IMR-90 (cell line): ENCODE results near the gene RAC2. TPM values are rescaled to one million over a fixed set of nuclear protein-coding genes. Genes with fewer than 3 reads are reported as not detected.

Source experiments
- ATAC-seq: fragments of 200-7000 bp; cut with Tn5 transposase; 2 replicates; pipeline ENCODE4 v1.9.1; 2020; ENCODE audit warnings: low read depth, mild to moderate bottlenecking, moderate library complexity
- BruUV-seq: library from RNA; stranded (reverse); fragments of 400-500 nt; replicated peaks from 2 replicates; lab custom pipeline; 2021; lab: Mats Ljungman, UMichigan
- CTCF ChIA-PET: fragments of 300-600 bp; formaldehyde crosslinking; extraction: SDS; loops from one replicate; lab custom pipeline; 2021; ENCODE audit warnings: antibody characterized with exemption; lab: Yijun Ruan, JAX
- POLR2A ChIA-PET: fragments of 300-600 bp; sonication (Branson Sonifier 250); formaldehyde crosslinking; loops from one replicate; lab custom pipeline; 2022; ENCODE audit warnings: antibody characterized with exemption; ENCODE audit not compliant: unreplicated experiment; lab: Charles Lee
- DNase-seq: peaks from one replicate; pipeline ENCODE4 v3.0.0; 2013
- H2AFZ ChIP-seq: replicated peaks from 2 replicates; pipeline ENCODE3; 2013; ENCODE audit warnings: low read length, mild to moderate bottlenecking; ENCODE audit not compliant: poor library complexity
- H2AK5ac ChIP-seq: 2 replicates; pipeline ENCODE4 v1.6.1; 2013; ENCODE audit warnings: low read depth, low read length, inconsistent platforms
- H2AK9ac ChIP-seq: replicated peaks from 2 replicates; pipeline ENCODE3; 2013; ENCODE audit warnings: mild to moderate bottlenecking, low read depth, low read length, moderate library complexity; ENCODE audit not compliant: poor library complexity
- H2BK120ac ChIP-seq: 2 replicates; pipeline ENCODE4 v1.6.1; 2013; ENCODE audit warnings: low read depth, low read length, inconsistent platforms
- H2BK15ac ChIP-seq: 3 replicates; pipeline ENCODE4 v1.6.1; 2013; ENCODE audit warnings: low read depth, low read length, inconsistent platforms
- H2BK20ac ChIP-seq: 2 replicates; pipeline ENCODE4 v1.6.1; 2013; ENCODE audit warnings: low read depth, mild to moderate bottlenecking, inconsistent platforms, low read length, moderate library complexity
- H2BK5ac ChIP-seq: 2 replicates; pipeline ENCODE4 v1.6.1; 2013; ENCODE audit warnings: mild to moderate bottlenecking, low read depth, low read length, inconsistent platforms; ENCODE audit not compliant: poor library complexity, severe bottlenecking
- H3K14ac ChIP-seq: replicated peaks from 2 replicates; pipeline ENCODE4 v1.6.1; 2013; ENCODE audit warnings: low read depth, low read length, inconsistent platforms
- H3K18ac ChIP-seq: 2 replicates; pipeline ENCODE4 v1.6.1; 2013; ENCODE audit warnings: low read depth, low read length, control low read depth
- H3K23ac ChIP-seq: 2 replicates; pipeline ENCODE4 v1.6.1; 2013; ENCODE audit warnings: low read depth, low read length, inconsistent platforms
- H3K27ac ChIP-seq: 2 replicates; pipeline ENCODE4 v1.5.1; 2013; ENCODE audit warnings: mild to moderate bottlenecking, control low read depth, low read length; ENCODE audit not compliant: insufficient read depth
- H3K27me3 ChIP-seq: 2 replicates; pipeline ENCODE4 v1.6.1; 2013; ENCODE audit warnings: low read length; ENCODE audit not compliant: control insufficient read depth, insufficient read depth
- H3K36me3 ChIP-seq: 2 replicates; pipeline ENCODE4 v1.6.1; 2013; ENCODE audit warnings: low read length, mixed read lengths; ENCODE audit not compliant: control insufficient read depth, insufficient read depth
- H3K4ac ChIP-seq: 2 replicates; pipeline ENCODE4 v1.6.1; 2013; ENCODE audit warnings: low read depth, low read length, inconsistent platforms
- H3K4me1 ChIP-seq: 2 replicates; pipeline ENCODE4 v1.6.1; 2013; ENCODE audit warnings: low read length, mixed read lengths; ENCODE audit not compliant: control insufficient read depth, insufficient read depth
- H3K4me2 ChIP-seq: 2 replicates; pipeline ENCODE4 v1.6.1; 2013; ENCODE audit warnings: low read depth, mild to moderate bottlenecking, control low read depth, low read length, moderate library complexity
- H3K4me3 ChIP-seq: 2 replicates; pipeline ENCODE4 v1.5.1; 2013; ENCODE audit warnings: low read depth, mild to moderate bottlenecking, control low read depth, low read length, moderate library complexity; ENCODE audit not compliant: insufficient read depth
- H3K56ac ChIP-seq: 2 replicates; pipeline ENCODE4 v1.6.1; 2013; ENCODE audit warnings: low read length, inconsistent platforms; ENCODE audit not compliant: insufficient read depth; ENCODE audit errors: extremely low read depth
- H3K79me1 ChIP-seq, 2 experiments: 2 replicates each; pipeline ENCODE4 v1.6.1; 2013; ENCODE audit warnings: low read length in 2 of 2, inconsistent platforms in 1 of 2, low read depth in 1 of 2
- H3K9ac ChIP-seq: 2 replicates; pipeline ENCODE4 v1.6.1; 2013; ENCODE audit warnings: low read depth, low read length, control low read depth
- H3K9me1 ChIP-seq: 2 replicates; pipeline ENCODE4 v1.6.1; 2013; ENCODE audit warnings: low read length, inconsistent platforms; ENCODE audit not compliant: insufficient read depth
- H3K9me3 ChIP-seq: 2 replicates; pipeline ENCODE4 v1.6.1; 2013; ENCODE audit warnings: low read length; ENCODE audit not compliant: control insufficient read depth, insufficient read depth
- H4K20me1 ChIP-seq: 2 replicates; pipeline ENCODE4 v1.6.1; 2013; ENCODE audit warnings: low read length, inconsistent platforms; ENCODE audit not compliant: insufficient read depth
- H4K5ac ChIP-seq: 2 replicates; pipeline ENCODE4 v1.6.1; 2013; ENCODE audit warnings: mild to moderate bottlenecking, low read depth, low read length, control low read depth
- H4K8ac ChIP-seq, 2 experiments: 2 replicates each; pipeline ENCODE4 v1.6.1; 2013; ENCODE audit warnings: low read depth in 2 of 2, low read length in 2 of 2, control low read depth in 1 of 2, inconsistent platforms in 1 of 2
- H4K91ac ChIP-seq: 2 replicates; pipeline ENCODE4 v1.6.1; 2013; ENCODE audit warnings: low read depth, low read length, inconsistent platforms; ENCODE audit not compliant: insufficient read depth
- BHLHE40 ChIP-seq: fragments of 150-350 bp; IDR thresholded peaks from 2 replicates; pipeline ENCODE4 v1.6.1; 2016; ENCODE audit warnings: mild to moderate bottlenecking, low read depth, low read length
- CEBPB ChIP-seq: IDR thresholded peaks from 2 replicates; pipeline ENCODE4 v1.6.1; 2012; ENCODE audit warnings: low read depth, low read length, improper control_type of control experiment
- CHD1 ChIP-seq: IDR thresholded peaks from 2 replicates; pipeline ENCODE4 v1.6.1; 2012; ENCODE audit warnings: low read depth, low read length, improper control_type of control experiment
- FOS ChIP-seq: fragments of 150-350 bp; IDR thresholded peaks from 2 replicates; pipeline ENCODE4 v1.6.1; 2016; ENCODE audit warnings: low read depth, low read length
- MAFK ChIP-seq: IDR thresholded peaks from 2 replicates; pipeline ENCODE4 v1.6.1; 2012; ENCODE audit warnings: low read depth, low read length, improper control_type of control experiment
- MAZ ChIP-seq: IDR thresholded peaks from 2 replicates; pipeline ENCODE4 v1.6.1; 2012; ENCODE audit warnings: low read depth, mild to moderate bottlenecking, low read length, improper control_type of control experiment, moderate library complexity, borderline replicate concordance
- NFE2L2 ChIP-seq: fragments of 150-350 bp; IDR thresholded peaks from 2 replicates; pipeline ENCODE4 v1.6.1; 2016; ENCODE audit warnings: low read depth, mild to moderate bottlenecking, low read length
- POLR2A ChIP-seq: IDR thresholded peaks from 2 replicates; pipeline ENCODE4 v1.6.1; 2012; ENCODE audit warnings: mild to moderate bottlenecking, low read depth, low read length
- RAD21 ChIP-seq: IDR thresholded peaks from 2 replicates; pipeline ENCODE4 v1.6.1; 2012; ENCODE audit warnings: low read length, improper control_type of control experiment
- RCOR1 ChIP-seq: IDR thresholded peaks from 2 replicates; pipeline ENCODE4 v1.6.1; 2012; ENCODE audit warnings: mild to moderate bottlenecking, low read length, improper control_type of control experiment; ENCODE audit not compliant: insufficient replicate concordance
- RFX5 ChIP-seq: IDR thresholded peaks from 2 replicates; pipeline ENCODE4 v1.8.0; 2012; ENCODE audit warnings: low read depth, mild to moderate bottlenecking, low read length, moderate library complexity
- SMC3 ChIP-seq: fragments of 150-350 bp; IDR thresholded peaks from 2 replicates; pipeline ENCODE4 v1.6.1; 2016; ENCODE audit warnings: low read depth, mild to moderate bottlenecking, antibody characterized with exemption, low read length, moderate library complexity
- WGBS, 2 experiments: methylation state at CpG; one replicate each; pipeline versions ENCODE4 v1.1.5 to v1.1.7; 2013; ENCODE audit warnings: missing lambda C conversion rate in 2 of 2; ENCODE audit not compliant: insufficient read length in 1 of 2; ENCODE audit errors: extremely low coverage in 2 of 2; 5-methylcytosine and 5-hydroxymethylcytosine counted together
- dilution Hi-C: fragments of 300-500 bp; cut with HindIII; formaldehyde crosslinking; loops from one replicate; pipeline ENCODE4 v1.14.3; 2018; ENCODE audit warnings: low sequenced_read_pairs; ENCODE audit not compliant: unreplicated experiment
- in situ Hi-C: fragments of 300-500 bp; cut with MboI; formaldehyde crosslinking; loops from 3 replicates; pipeline ENCODE4 v1.14.3; 2019; ENCODE audit warnings: low sequenced_read_pairs, inconsistent platforms, mixed read lengths
- intact Hi-C: fragments of 100-400 bp; cut with micrococcal nuclease; formaldehyde crosslinking; loops from 2 replicates; pipeline ENCODE4 v1.10.0; 2022
- polyA plus RNA-seq, 3 experiments: library from polyadenylated mRNA; depleted of rRNA; stranded (reverse); fragments of >200 nt; gene quantifications; 2 replicates each; pipeline ENCODE4 v1.2.3, GENCODE V29; 2012; ENCODE audit warnings: low replicate concordance in 1 of 3
- total RNA-seq: library from RNA; depleted of rRNA; stranded (reverse); fragments of >200 nt; gene quantifications from 2 replicates; pipeline ENCODE4 v1.2.3, GENCODE V29; 2012
- TF ChIP-seq, protein P1 (sequence below): fragments of 150-350 bp; IDR thresholded peaks from 2 replicates; pipeline ENCODE4 v1.6.1; 2017; ENCODE audit warnings: mild to moderate bottlenecking, antibody characterized with exemption, low read length, low read depth
- TF ChIP-seq, protein P2 (sequence below): conservative IDR thresholded peaks from 2 replicates; pipeline ENCODE4 v1.5.1; 2012; ENCODE audit warnings: mild to moderate bottlenecking, low read depth, low read length, improper control_type of control experiment
- TF ChIP-seq, protein P3 (sequence below): fragments of 150-350 bp; IDR thresholded peaks from 2 replicates; pipeline ENCODE4 v1.6.1; 2016; ENCODE audit warnings: low read depth, mild to moderate bottlenecking, low read length, moderate library complexity, borderline replicate concordance

RAC2 gene
- total and polyA plus RNA-seq, 2 of the 4 experiments (the other 2 are of a cell fraction), result 10.0 to 72.3 TPM

DNA sequence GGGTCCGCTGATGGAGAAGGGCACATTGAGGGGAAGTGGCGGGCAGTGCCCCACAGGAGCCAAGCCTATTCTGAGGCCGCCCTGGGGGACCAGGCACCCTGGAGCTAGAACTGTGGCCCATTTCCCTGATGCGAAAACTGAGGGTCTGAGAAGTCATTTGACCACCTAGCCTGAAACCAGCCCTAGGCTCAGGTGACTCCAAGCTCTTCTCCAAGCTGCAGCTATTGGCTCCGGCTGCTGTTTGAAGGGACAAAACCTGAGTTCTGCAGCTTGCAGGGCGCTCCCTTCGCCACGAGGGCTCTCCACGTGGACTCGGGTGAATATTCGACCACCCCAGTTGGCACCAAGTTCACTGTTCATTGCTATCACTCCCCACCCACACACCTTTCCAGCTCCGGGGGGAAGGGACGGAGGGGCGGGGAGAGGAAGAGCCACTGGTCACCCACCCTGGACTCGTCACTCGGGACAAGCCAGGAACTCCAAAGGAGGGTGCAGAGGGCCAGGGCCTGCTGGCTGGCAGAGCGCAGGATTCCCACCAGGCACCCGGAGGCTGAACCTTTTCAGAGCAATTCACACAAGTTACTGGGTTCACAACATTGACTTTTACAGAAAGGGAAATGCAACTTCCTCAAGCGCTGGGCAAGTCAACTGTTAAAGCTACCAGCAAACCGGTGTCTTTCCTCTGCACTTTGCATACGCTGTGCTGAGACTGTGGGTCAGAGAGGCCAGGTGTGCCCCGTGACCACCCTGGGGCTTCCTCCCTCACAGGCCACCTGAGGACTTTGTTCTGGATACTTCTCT, 1.1 kb upstream of the RAC2 start:
- Histone ChIP-seq H3K79me1 (peaks cover 8 to 21% of the 10 kb centered on the region in 2 experiments; a peak in 3 of 4 replicates), H3K4ac (0 out of 2 replicates have a peak overlapping the region, but pooled peaks have one; percentile 88), H4K91ac (no peak overlapping the region; the same call in 1 of the 2 replicates), H3K4me3 (no peak overlapping the region), H4K8ac (peak overlapping the region in 1 of 2 experiments; percentile 91; a peak in 2 of 4 replicates), H3K9me3 (no peaks in the 10 kb centered on the region), H3K14ac (no peak overlapping the region), H3K9me1 (peaks cover 3% of the 10 kb centered on the region), H3K27ac (no peak overlapping the region), H2AK5ac (peak overlapping the region; percentile 21; the same call in 1 of the 2 replicates), H2AK9ac (no peak overlapping the region), H3K4me2 (no peak overlapping the region), H2AFZ (peak overlapping the region; percentile 95), H2BK5ac (no peak overlapping the region), H3K18ac (no peak overlapping the region), H4K20me1 (no peaks in the 10 kb centered on the region), H3K23ac (no peak overlapping the region), H2BK20ac (no peak overlapping the region), H2BK120ac (no peak overlapping the region), H3K4me1 (peaks cover 14% of the 10 kb centered on the region), H3K36me3 (no peaks in the 10 kb centered on the region), H3K9ac (no peak overlapping the region), H3K56ac (no peak overlapping the region), H3K27me3 (no peaks in the 10 kb centered on the region), H2BK15ac (no peak overlapping the region), H4K5ac (no peak overlapping the region)
- intact Hi-C loops (no loop called here), in situ Hi-C loops (no loop called here), dilution Hi-C loops (no loop called here)
- 89% methylated on average over 8 of the region's 22 CpGs; no CpG with 5 or more reads in 1 of the 2 experiments for WGBS, 2 experiments
- ChIA-PET POLR2A (no interaction called here), CTCF (no interaction called here)
- DNase-seq, result no peak
- no peak for ATAC-seq
- no TSS peak for BruUV-seq
- TF ChIP-seq CEBPB (no peak), POLR2A (no peak), RFX5 (no peak), BHLHE40 (no peak), SMC3 (no peak), MAZ (no peak), MAFK (no peak), FOS (no peak), CHD1 (no peak), RCOR1 (no peak), NFE2L2 (no peak), RAD21 (no peak)
- TF ChIP-seq, protein P1, sequence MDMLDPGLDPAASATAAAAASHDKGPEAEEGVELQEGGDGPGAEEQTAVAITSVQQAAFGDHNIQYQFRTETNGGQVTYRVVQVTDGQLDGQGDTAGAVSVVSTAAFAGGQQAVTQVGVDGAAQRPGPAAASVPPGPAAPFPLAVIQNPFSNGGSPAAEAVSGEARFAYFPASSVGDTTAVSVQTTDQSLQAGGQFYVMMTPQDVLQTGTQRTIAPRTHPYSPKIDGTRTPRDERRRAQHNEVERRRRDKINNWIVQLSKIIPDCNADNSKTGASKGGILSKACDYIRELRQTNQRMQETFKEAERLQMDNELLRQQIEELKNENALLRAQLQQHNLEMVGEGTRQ, result no peak
- TF ChIP-seq, protein P2, sequence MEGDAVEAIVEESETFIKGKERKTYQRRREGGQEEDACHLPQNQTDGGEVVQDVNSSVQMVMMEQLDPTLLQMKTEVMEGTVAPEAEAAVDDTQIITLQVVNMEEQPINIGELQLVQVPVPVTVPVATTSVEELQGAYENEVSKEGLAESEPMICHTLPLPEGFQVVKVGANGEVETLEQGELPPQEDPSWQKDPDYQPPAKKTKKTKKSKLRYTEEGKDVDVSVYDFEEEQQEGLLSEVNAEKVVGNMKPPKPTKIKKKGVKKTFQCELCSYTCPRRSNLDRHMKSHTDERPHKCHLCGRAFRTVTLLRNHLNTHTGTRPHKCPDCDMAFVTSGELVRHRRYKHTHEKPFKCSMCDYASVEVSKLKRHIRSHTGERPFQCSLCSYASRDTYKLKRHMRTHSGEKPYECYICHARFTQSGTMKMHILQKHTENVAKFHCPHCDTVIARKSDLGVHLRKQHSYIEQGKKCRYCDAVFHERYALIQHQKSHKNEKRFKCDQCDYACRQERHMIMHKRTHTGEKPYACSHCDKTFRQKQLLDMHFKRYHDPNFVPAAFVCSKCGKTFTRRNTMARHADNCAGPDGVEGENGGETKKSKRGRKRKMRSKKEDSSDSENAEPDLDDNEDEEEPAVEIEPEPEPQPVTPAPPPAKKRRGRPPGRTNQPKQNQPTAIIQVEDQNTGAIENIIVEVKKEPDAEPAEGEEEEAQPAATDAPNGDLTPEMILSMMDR, result no peak
- TF ChIP-seq, protein P3, sequence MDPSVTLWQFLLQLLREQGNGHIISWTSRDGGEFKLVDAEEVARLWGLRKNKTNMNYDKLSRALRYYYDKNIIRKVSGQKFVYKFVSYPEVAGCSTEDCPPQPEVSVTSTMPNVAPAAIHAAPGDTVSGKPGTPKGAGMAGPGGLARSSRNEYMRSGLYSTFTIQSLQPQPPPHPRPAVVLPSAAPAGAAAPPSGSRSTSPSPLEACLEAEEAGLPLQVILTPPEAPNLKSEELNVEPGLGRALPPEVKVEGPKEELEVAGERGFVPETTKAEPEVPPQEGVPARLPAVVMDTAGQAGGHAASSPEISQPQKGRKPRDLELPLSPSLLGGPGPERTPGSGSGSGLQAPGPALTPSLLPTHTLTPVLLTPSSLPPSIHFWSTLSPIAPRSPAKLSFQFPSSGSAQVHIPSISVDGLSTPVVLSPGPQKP, result no peak
